ENCODE measurements around the gene UQCR10.

- TF ChIP-seq POLR2AphosphoS5 (IDR thresholded peaks at IDR 0.05) (no peak), SMC3 (conservative IDR thresholded peaks at IDR 0.05; ENCODE audit: poor library complexity) (no peak), EP300 (conservative IDR thresholded peaks at IDR 0.05; ENCODE audit: poor library complexity, severe bottlenecking) (no peak), EZH2 (IDR thresholded peaks at IDR 0.05; ENCODE audit: borderline replicate concordance, insufficient read depth, low read length, poor library complexity, severe bottlenecking) (no peak), TAF1 (IDR thresholded peaks at IDR 0.05; ENCODE audit: low read depth) (no peak), REST (IDR thresholded peaks at IDR 0.05; ENCODE audit: borderline replicate concordance) (no peak)
- TF ChIP-seq, protein P1, sequence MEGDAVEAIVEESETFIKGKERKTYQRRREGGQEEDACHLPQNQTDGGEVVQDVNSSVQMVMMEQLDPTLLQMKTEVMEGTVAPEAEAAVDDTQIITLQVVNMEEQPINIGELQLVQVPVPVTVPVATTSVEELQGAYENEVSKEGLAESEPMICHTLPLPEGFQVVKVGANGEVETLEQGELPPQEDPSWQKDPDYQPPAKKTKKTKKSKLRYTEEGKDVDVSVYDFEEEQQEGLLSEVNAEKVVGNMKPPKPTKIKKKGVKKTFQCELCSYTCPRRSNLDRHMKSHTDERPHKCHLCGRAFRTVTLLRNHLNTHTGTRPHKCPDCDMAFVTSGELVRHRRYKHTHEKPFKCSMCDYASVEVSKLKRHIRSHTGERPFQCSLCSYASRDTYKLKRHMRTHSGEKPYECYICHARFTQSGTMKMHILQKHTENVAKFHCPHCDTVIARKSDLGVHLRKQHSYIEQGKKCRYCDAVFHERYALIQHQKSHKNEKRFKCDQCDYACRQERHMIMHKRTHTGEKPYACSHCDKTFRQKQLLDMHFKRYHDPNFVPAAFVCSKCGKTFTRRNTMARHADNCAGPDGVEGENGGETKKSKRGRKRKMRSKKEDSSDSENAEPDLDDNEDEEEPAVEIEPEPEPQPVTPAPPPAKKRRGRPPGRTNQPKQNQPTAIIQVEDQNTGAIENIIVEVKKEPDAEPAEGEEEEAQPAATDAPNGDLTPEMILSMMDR (IDR thresholded peaks at IDR 0.05; ENCODE audit: poor library complexity, severe bottlenecking), result no peak
Observed at GRCh38 chr22:29819501-29819900, 52.3 kb downstream of the UQCR10 start.

Measured in neural cell (in vitro differentiated cells).